ENCODE results near the gene TTC4.

TTC4 gene

GRCh38 chr1:54721719-54722118 lies 6.1 kb downstream of the TTC4 start:
- H3K9me3 ChIP-seq (ENCODE audit: control insufficient read depth, insufficient read depth, low read length): no peaks in the 10 kb centered on the region
- no peak overlapping the region for H3K27ac ChIP-seq (ENCODE audit: low read depth, low read length)
- H4K20me1 ChIP-seq (ENCODE audit: control insufficient read depth, insufficient read depth, low read depth, low read length): peaks cover 9% of the 10 kb centered on the region; the same call in 1 of the 2 replicates
- H3F3A ChIP-seq (ENCODE audit: control insufficient read depth, insufficient read depth): no peaks in the 10 kb centered on the region
- H3K4me2 ChIP-seq (ENCODE audit: low read length): no peak overlapping the region
- peaks cover 8% of the 10 kb centered on the region for H3K4me1 ChIP-seq (ENCODE audit: control insufficient read depth, low read length)
- H3K27me3 ChIP-seq (ENCODE audit: control insufficient read depth, low read length): no peaks in the 10 kb centered on the region
- H3K4me3 ChIP-seq (ENCODE audit: low read length): no peak overlapping the region
- H3K79me2 ChIP-seq (ENCODE audit: control insufficient read depth, low read length): peaks cover 23% of the 10 kb centered on the region
- no peaks in the 10 kb centered on the region for H3K9me2 ChIP-seq (replicated peaks; ENCODE audit: control insufficient read depth, low read length)
- peaks cover 91% of the 10 kb centered on the region for H3K36me3 ChIP-seq (ENCODE audit: control insufficient read depth, low read length)
- no peak for TF ChIP-seq CTCF (IDR thresholded peaks at IDR 0.05; ENCODE audit: low read depth, low read length, poor library complexity, severe bottlenecking)
- TF ChIP-seq EZH2phosphoT487 (IDR thresholded peaks at IDR 0.05; ENCODE audit: borderline replicate concordance, low read length): no peak

GRCh38 chr1:54723985-54724384 lies 8.3 kb downstream of the TTC4 start:
- no peak for TF ChIP-seq EZH2phosphoT487 (IDR thresholded peaks at IDR 0.05; ENCODE audit: borderline replicate concordance, low read length)
- no peak for TF ChIP-seq CTCF (IDR thresholded peaks at IDR 0.05; ENCODE audit: low read depth, low read length, poor library complexity, severe bottlenecking)
- peaks cover 5% of the 10 kb centered on the region for H3K79me2 ChIP-seq (ENCODE audit: control insufficient read depth, low read length)
- H3K36me3 ChIP-seq (ENCODE audit: control insufficient read depth, low read length): peaks cover 93% of the 10 kb centered on the region
- no peaks in the 10 kb centered on the region for H3K4me1 ChIP-seq (ENCODE audit: control insufficient read depth, low read length)
- no peak overlapping the region for H3K27ac ChIP-seq (ENCODE audit: low read depth, low read length)
- H3F3A ChIP-seq (ENCODE audit: control insufficient read depth, insufficient read depth): no peaks in the 10 kb centered on the region
- H3K9me3 ChIP-seq (ENCODE audit: control insufficient read depth, insufficient read depth, low read length): no peaks in the 10 kb centered on the region
- no peaks in the 10 kb centered on the region for H3K27me3 ChIP-seq (ENCODE audit: control insufficient read depth, low read length)
- H3K9me2 ChIP-seq (replicated peaks; ENCODE audit: control insufficient read depth, low read length): no peaks in the 10 kb centered on the region
- H4K20me1 ChIP-seq (ENCODE audit: control insufficient read depth, insufficient read depth, low read depth, low read length): peaks cover 9% of the 10 kb centered on the region; the same call in 1 of the 2 replicates
- no peak overlapping the region for H3K4me3 ChIP-seq (ENCODE audit: low read length)
- H3K4me2 ChIP-seq (ENCODE audit: low read length): no peak overlapping the region

GRCh38 chr1:54724771-54725170 lies 9.1 kb downstream of the TTC4 start:
- H3K27me3 ChIP-seq (ENCODE audit: control insufficient read depth, low read length): no peaks in the 10 kb centered on the region
- no peak for TF ChIP-seq EZH2phosphoT487 (IDR thresholded peaks at IDR 0.05; ENCODE audit: borderline replicate concordance, low read length)
- no peak for TF ChIP-seq CTCF (IDR thresholded peaks at IDR 0.05; ENCODE audit: low read depth, low read length, poor library complexity, severe bottlenecking)
- no peak overlapping the region for H3K4me2 ChIP-seq (ENCODE audit: low read length)
- peaks cover 9% of the 10 kb centered on the region; the same call in 1 of the 2 replicates for H4K20me1 ChIP-seq (ENCODE audit: control insufficient read depth, insufficient read depth, low read depth, low read length)
- no peaks in the 10 kb centered on the region for H3K9me3 ChIP-seq (ENCODE audit: control insufficient read depth, insufficient read depth, low read length)
- no peaks in the 10 kb centered on the region for H3K9me2 ChIP-seq (replicated peaks; ENCODE audit: control insufficient read depth, low read length)
- no peaks in the 10 kb centered on the region for H3F3A ChIP-seq (ENCODE audit: control insufficient read depth, insufficient read depth)
- H3K4me1 ChIP-seq (ENCODE audit: control insufficient read depth, low read length): no peaks in the 10 kb centered on the region
- H3K79me2 ChIP-seq (ENCODE audit: control insufficient read depth, low read length): no peaks in the 10 kb centered on the region
- no peak overlapping the region for H3K27ac ChIP-seq (ENCODE audit: low read depth, low read length)
- peaks cover 93% of the 10 kb centered on the region for H3K36me3 ChIP-seq (ENCODE audit: control insufficient read depth, low read length)
- no peak overlapping the region for H3K4me3 ChIP-seq (ENCODE audit: low read length)

Measured in DOHH2 (cell line).